DMS114 treated with DMSO at 0.1 percent for 48 hours (cell line): ENCODE data around the gene EIF3K.
"Not testable (repeated sequence)": the region's sequence is repeated elsewhere in the genome, so short reads cannot be mapped to it uniquely, and the experiment has no call there.

Experiments
- DNase-seq: peaks from one replicate; lab custom pipeline; 2025; ENCODE audit not compliant: unreplicated experiment; lab: John Stamatoyannopoulos, UW

The EIF3K gene

GRCh38 chr19:38617764-38618589, 1.0 kb upstream of the EIF3K start, which contains the start of gene MAP4K1:
Gene MAP4K1 (minus strand): TSS chr19:38617953. CDS start chr19:38617895, 58 bp downstream.
- no peak for DNase-seq

GRCh38 chr19:38619361-38620174, 580 bp downstream of the EIF3K start:
- DNase-seq, result no peak

- no peak for DNase-seq
Observed at GRCh38 chr19:38624822-38625221, 5.8 kb downstream of the EIF3K start.

GRCh38 chr19:38626401-38626800, 7.4 kb downstream of the EIF3K start:
- DNase-seq, result no peak

- DNase-seq, result no peak
Observed at GRCh38 chr19:38629568-38629967, 10.6 kb downstream of the EIF3K start.

- not testable (repeated sequence) for DNase-seq
Observed at GRCh38 chr19:38631301-38631700, 12.3 kb downstream of the EIF3K start.

- DNase-seq, result not testable (repeated sequence)
Observed at GRCh38 chr19:38631811-38632475, 13.0 kb downstream of the EIF3K start.

GRCh38 chr19:38632476-38633213, 13.7 kb downstream of the EIF3K start:
- DNase-seq, result no peak

GRCh38 chr19:38634757-38635482, 15.9 kb downstream of the EIF3K start:
- peak; percentile 63 for DNase-seq

GRCh38 chr19:38635483-38636399, 16.8 kb downstream of the EIF3K start:
- no peak for DNase-seq

- DNase-seq, result no peak
Observed at GRCh38 chr19:38638461-38638860, 19.5 kb downstream of the EIF3K start.

GRCh38 chr19:38639679-38640078, 20.7 kb downstream of the EIF3K start:
- no peak for DNase-seq

- DNase-seq, result no peak
Observed at GRCh38 chr19:38640368-38640767, 21.4 kb downstream of the EIF3K start.

- DNase-seq, result no peak
Observed at GRCh38 chr19:38642176-38642575, 23.2 kb downstream of the EIF3K start.

GRCh38 chr19:38644719-38645118, 25.7 kb downstream of the EIF3K start:
- DNase-seq, result no peak

GRCh38 chr19:38647368-38647965, 28.5 kb downstream of the EIF3K start, which contains the start of gene ACTN4:
Gene ACTN4 (plus strand): TSS chr19:38647649. CDS start chr19:38647746, 97 bp downstream.
- peak; percentile 95 for DNase-seq

- no peak for DNase-seq
Observed at GRCh38 chr19:38647966-38648768, 29.2 kb downstream of the EIF3K start.
